Upper lobe of left lung (tissue), 4 donors: ENCODE results near the gene RERE.

Source experiments
- EP300 ChIP-seq, 4 donors: sonication (generic); formaldehyde crosslinking; IDR thresholded peaks; one replicate each; pipeline ENCODE4 v1.5.1; 2017; ENCODE audit warnings: antibody characterized with exemption in 4 of 4, control low read depth in 2 of 4
- TF ChIP-seq, protein P1 (sequence below), 6 experiments: fragments of 450-650 bp in 4 of 6; fragments of 200-600 bp in 2 of 6; sonication (generic) in 2 of 6; IDR thresholded peaks; one replicate each; pipeline ENCODE4 v1.5.1; 2016 to 2019; ENCODE audit warnings: antibody characterized with exemption in 6 of 6

- TF ChIP-seq, protein P1, sequence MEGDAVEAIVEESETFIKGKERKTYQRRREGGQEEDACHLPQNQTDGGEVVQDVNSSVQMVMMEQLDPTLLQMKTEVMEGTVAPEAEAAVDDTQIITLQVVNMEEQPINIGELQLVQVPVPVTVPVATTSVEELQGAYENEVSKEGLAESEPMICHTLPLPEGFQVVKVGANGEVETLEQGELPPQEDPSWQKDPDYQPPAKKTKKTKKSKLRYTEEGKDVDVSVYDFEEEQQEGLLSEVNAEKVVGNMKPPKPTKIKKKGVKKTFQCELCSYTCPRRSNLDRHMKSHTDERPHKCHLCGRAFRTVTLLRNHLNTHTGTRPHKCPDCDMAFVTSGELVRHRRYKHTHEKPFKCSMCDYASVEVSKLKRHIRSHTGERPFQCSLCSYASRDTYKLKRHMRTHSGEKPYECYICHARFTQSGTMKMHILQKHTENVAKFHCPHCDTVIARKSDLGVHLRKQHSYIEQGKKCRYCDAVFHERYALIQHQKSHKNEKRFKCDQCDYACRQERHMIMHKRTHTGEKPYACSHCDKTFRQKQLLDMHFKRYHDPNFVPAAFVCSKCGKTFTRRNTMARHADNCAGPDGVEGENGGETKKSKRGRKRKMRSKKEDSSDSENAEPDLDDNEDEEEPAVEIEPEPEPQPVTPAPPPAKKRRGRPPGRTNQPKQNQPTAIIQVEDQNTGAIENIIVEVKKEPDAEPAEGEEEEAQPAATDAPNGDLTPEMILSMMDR (IDR thresholded peaks at IDR 0.05) = no peak
- no peak for TF ChIP-seq EP300 (IDR thresholded peaks at IDR 0.05)
These were observed 443.1 kb downstream of the RERE start for GRCh38 chr1:8374356-8374755.
